ENCODE measurements around the gene CCNQ. TPM values are rescaled to one million over a fixed set of nuclear protein-coding genes. Genes with fewer than 3 reads are reported as not detected.

The CCNQ gene
- total RNA-seq, 1 donor from 2014 or later = 15.3 TPM

DNA sequence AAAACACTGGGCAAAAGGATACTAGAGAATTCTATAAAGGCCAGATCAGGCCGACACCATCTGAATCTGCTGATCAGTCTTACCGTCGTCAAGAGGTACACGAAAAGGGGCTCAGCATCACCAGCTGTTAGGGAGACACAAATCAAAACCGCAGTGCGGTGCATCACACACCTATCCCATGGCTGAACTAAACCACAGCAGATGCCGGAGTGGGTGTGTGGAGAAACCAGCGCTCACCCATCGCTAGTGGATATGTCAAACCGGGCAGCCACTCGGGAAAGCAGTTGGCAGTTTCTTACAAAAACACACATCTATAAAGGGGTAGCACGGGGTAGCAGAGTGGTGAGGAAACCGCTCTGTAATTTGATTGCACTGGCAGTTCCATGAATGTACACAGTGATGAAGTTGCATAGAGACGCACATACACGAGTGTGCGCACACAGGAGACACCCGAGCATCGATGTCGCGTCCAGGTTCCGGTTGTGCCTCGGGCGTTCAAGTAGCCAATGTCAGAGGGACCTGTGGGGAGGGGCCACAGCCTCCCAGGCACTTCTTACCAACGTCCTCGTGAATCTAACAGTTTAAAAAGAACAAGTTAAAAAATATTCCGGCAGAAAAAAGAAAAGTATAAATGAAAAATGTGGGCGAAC, 23.1 kb upstream of the CCNQ start:
- DNase-seq (ENCODE audit: low spot score) = no peak
- no peak overlapping the region for H3K4me3 Mint-ChIP-seq (ENCODE audit: unreplicated experiment)
- H3K4me1 Mint-ChIP-seq (ENCODE audit: unreplicated experiment) = no peaks in the 10 kb centered on the region
- no peaks in the 10 kb centered on the region for H3K27me3 Mint-ChIP-seq (ENCODE audit: unreplicated experiment)
- no peaks in the 10 kb centered on the region for H3K9me3 Mint-ChIP-seq (ENCODE audit: unreplicated experiment)
- H3K36me3 Mint-ChIP-seq (ENCODE audit: low read depth, unreplicated experiment) = no peaks in the 10 kb centered on the region
- no peak overlapping the region for H3K27ac Mint-ChIP-seq (ENCODE audit: unreplicated experiment)
- TF ChIP-seq, protein P1, sequence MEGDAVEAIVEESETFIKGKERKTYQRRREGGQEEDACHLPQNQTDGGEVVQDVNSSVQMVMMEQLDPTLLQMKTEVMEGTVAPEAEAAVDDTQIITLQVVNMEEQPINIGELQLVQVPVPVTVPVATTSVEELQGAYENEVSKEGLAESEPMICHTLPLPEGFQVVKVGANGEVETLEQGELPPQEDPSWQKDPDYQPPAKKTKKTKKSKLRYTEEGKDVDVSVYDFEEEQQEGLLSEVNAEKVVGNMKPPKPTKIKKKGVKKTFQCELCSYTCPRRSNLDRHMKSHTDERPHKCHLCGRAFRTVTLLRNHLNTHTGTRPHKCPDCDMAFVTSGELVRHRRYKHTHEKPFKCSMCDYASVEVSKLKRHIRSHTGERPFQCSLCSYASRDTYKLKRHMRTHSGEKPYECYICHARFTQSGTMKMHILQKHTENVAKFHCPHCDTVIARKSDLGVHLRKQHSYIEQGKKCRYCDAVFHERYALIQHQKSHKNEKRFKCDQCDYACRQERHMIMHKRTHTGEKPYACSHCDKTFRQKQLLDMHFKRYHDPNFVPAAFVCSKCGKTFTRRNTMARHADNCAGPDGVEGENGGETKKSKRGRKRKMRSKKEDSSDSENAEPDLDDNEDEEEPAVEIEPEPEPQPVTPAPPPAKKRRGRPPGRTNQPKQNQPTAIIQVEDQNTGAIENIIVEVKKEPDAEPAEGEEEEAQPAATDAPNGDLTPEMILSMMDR (IDR thresholded peaks at IDR 0.05; ENCODE audit: unreplicated experiment) = no peak

- DNase-seq (ENCODE audit: low spot score) = no peak
- Mint-ChIP-seq H3K9me3 (ENCODE audit: unreplicated experiment) (no peaks in the 10 kb centered on the region), H3K27me3 (ENCODE audit: unreplicated experiment) (no peaks in the 10 kb centered on the region), H3K36me3 (ENCODE audit: low read depth, unreplicated experiment) (no peaks in the 10 kb centered on the region), H3K4me3 (ENCODE audit: unreplicated experiment) (no peak overlapping the region), H3K4me1 (ENCODE audit: unreplicated experiment) (no peaks in the 10 kb centered on the region), H3K27ac (ENCODE audit: unreplicated experiment) (no peak overlapping the region)
- TF ChIP-seq, protein P1 (IDR thresholded peaks at IDR 0.05; ENCODE audit: unreplicated experiment) = no peak
Observed at GRCh38 chrX:153620576-153620975, 21.6 kb upstream of the CCNQ start.

DNA sequence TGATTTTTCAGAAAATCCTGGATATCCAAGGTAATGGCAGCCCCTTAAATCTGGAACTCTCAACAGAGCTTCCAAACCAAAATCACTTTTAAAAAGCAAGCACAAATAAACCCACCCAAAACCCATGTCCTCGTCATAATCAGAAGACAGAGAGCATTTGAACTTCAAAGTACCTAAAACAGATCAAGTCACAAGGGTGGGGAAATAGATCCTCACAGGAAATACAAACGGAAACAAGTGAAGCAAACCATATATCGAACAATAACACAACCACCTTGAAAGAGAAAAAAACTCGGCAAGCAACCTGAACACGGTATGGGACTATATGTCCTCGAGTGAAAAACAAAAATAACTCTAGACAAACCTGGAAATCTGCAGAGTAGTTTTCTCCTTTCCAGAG, 15.9 kb upstream of the CCNQ start:
- no peak for DNase-seq (ENCODE audit: low spot score)
- TF ChIP-seq, protein P1 (IDR thresholded peaks at IDR 0.05; ENCODE audit: unreplicated experiment) = no peak
- H3K36me3 Mint-ChIP-seq (ENCODE audit: low read depth, unreplicated experiment) = no peaks in the 10 kb centered on the region
- H3K27me3 Mint-ChIP-seq (ENCODE audit: unreplicated experiment) = no peaks in the 10 kb centered on the region
- H3K4me1 Mint-ChIP-seq (ENCODE audit: unreplicated experiment) = no peaks in the 10 kb centered on the region
- H3K4me3 Mint-ChIP-seq (ENCODE audit: unreplicated experiment) = no peak overlapping the region
- H3K9me3 Mint-ChIP-seq (ENCODE audit: unreplicated experiment) = no peaks in the 10 kb centered on the region
- H3K27ac Mint-ChIP-seq (ENCODE audit: unreplicated experiment) = no peak overlapping the region

GRCh38 chrX:153612413-153612812, 13.5 kb upstream of the CCNQ start:
- no peak for DNase-seq (ENCODE audit: low spot score)
- TF ChIP-seq, protein P1 (IDR thresholded peaks at IDR 0.05; ENCODE audit: unreplicated experiment) = no peak
- no peaks in the 10 kb centered on the region for H3K9me3 Mint-ChIP-seq (ENCODE audit: unreplicated experiment)
- peaks cover 11% of the 10 kb centered on the region for H3K27me3 Mint-ChIP-seq (ENCODE audit: unreplicated experiment)
- H3K27ac Mint-ChIP-seq (ENCODE audit: unreplicated experiment) = no peak overlapping the region
- no peak overlapping the region for H3K4me3 Mint-ChIP-seq (ENCODE audit: unreplicated experiment)
- peaks cover 3% of the 10 kb centered on the region for H3K4me1 Mint-ChIP-seq (ENCODE audit: unreplicated experiment)
- no peaks in the 10 kb centered on the region for H3K36me3 Mint-ChIP-seq (ENCODE audit: low read depth, unreplicated experiment)

DNA sequence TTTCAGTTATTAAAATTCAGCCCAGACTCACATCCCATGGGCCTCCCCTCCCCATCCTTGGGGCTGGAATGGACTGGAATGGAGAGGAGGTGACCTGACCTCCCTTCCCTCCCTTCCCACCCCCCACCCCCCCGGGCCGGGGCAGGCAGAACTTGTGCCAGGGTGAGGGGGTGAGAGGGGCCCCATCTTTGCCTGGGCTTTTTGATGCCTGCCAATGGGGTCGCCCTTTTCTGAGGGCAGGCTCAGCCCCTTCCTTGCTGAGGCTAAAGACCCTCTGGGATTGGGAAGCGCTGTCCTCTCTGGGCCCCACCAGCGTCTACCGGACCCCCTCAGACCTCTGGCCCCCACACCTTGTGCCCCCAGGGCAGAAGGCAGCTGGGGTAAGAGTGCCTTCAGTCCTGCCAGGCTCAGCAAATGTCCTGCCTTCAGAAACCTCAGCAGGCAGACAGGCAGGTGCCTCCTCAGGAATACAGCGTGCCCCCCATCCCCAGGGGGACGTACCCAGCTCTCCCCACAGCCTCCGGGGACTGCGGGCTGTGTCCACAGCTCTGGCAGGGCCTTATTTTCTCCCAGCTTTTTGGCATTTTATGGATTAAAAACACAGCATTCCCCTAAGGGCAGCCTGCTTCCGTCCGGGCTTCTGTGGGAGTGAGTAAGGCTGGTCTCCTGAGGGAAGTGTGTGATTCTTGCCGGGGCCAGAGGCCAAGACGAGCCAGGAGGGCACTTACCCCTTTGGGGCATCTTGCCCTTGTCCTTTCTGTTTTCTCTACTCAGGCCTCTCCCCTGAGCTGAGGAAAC, 12.6 kb upstream of the CCNQ start:
- DNase-seq (ENCODE audit: low spot score) = no peak
- TF ChIP-seq, protein P1 (IDR thresholded peaks at IDR 0.05; ENCODE audit: unreplicated experiment) = no peak

More for the DNA sequence above, 12.6 kb upstream of the CCNQ start:
- H3K4me1 Mint-ChIP-seq (ENCODE audit: unreplicated experiment) = peaks cover 3% of the 10 kb centered on the region
- no peaks in the 10 kb centered on the region for H3K36me3 Mint-ChIP-seq (ENCODE audit: low read depth, unreplicated experiment)
- H3K27me3 Mint-ChIP-seq (ENCODE audit: unreplicated experiment) = peaks cover 14% of the 10 kb centered on the region
- H3K9me3 Mint-ChIP-seq (ENCODE audit: unreplicated experiment) = no peaks in the 10 kb centered on the region
- H3K4me3 Mint-ChIP-seq (ENCODE audit: unreplicated experiment) = no peak overlapping the region
- H3K27ac Mint-ChIP-seq (ENCODE audit: unreplicated experiment) = no peak overlapping the region
